NCI-H345 treated with DMSO at 0.1 percent for 48 hours (cell line): ENCODE data around the gene ZNF770.
"Not testable (repeated sequence)": the region's sequence is repeated elsewhere in the genome, so short reads cannot be mapped to it uniquely, and the experiment has no call there.

Experiments
- DNase-seq: peaks from one replicate; lab custom pipeline; 2025; ENCODE audit not compliant: unreplicated experiment; lab: John Stamatoyannopoulos, UW

Gene ZNF770

DNA sequence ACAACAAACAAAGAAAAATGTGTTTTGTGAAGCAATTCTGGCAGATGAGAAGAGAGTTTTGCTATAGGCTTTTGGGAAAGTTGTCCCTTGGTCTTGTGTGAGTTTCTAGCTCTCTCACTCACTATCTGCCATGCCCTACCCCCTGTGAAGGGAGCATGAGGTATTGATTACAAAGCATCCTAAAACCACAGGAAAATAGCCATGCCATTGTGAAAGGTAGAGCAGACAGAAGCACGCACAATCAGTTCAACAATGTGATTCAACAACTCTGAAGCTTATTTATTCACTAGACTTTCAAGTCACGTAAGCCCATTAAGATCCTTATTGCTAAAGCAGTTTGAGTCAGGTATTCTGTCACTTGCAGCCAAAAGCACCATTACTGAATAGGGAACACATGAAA, 12.0 kb downstream of the ZNF770 start:
- DNase-seq = no peak

DNA sequence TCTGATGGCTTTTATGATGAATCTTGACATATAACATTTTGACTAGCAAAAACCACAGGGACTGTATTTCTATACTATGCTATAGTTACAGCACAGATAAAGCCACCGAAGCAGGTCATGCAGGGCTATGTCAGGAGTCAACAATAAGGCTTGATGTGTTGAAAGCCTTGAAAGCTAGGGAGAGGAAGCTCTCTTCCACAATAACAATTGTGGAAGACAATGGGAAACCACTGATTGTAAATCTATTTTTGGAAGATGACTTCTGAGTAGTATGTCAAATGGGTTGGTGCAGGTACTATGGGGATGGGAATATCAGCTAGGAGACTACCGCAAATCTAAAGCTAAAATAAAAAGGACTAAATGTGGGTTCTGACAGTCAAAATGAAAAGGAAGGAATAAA, 14.6 kb downstream of the ZNF770 start:
- DNase-seq = no peak

DNA sequence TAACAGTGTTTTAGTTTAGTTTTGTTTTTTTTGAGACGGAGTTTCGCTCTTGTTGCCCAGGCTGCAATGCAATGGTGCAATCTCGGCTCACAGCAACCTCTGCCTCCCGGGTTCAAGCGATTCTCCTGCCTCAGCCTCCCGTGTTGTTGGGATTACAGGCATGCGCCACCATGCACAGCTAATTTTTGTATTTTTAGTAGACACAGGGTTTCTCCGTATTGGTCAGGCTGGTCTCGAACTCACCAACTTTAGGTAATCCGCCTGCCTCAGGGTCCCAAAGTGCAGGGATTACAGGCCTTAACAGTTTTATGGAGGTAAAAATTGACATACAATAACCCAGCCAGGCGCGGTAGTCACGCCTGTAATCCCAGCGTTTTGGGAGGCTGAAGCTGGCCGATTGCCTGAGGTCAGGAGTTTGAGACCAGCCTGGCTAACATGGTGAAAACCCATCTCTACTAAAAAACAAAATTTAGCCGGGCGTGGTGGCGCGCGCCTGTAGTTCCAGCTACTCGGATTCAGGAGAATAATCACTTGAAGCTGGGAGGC, 17.9 kb downstream of the ZNF770 start:
- not testable (repeated sequence) for DNase-seq

DNA sequence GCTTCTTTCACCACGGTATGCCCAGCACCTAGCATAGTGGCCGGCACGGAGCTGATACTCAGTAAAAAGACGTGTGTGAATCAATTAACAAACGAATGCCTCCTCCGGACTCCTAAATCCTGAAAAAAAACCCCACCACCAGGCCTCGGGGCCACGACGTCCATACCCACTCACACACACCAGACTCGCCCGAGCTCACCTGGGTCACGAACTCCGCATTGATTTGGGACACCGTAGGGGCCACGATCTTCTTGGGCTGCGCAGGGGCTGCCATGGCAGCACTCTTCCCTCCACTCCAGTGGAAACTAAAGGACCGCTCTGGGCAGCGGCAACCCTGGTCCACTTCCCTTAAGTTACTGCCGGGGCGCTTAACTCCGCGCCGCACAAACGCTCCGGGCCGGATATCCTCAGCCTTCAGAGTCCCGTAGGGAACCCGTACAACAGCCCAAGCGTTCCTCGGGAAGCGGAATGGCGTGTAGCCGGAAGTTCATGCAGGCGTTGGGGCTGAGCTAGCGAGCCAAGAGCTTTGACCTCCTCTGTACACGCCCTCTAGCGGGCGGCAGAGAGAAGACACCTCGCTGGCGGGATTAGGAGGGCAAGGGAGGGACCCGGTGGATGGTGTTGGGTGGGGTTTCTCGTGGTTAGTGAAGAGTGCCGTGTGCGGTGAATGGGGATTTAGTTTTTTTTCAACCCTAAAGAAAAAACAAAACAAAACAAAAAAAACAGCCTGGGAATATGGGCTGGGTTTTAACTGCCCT, 18.6 kb downstream of the ZNF770 start, which contains the start of gene AQR:
Gene AQR (minus strand): TSS at position 403 of the 758 bp plus-strand sequence. CDS start 129 bp downstream, at position 274.
- DNase-seq = peak; percentile 79

DNA sequence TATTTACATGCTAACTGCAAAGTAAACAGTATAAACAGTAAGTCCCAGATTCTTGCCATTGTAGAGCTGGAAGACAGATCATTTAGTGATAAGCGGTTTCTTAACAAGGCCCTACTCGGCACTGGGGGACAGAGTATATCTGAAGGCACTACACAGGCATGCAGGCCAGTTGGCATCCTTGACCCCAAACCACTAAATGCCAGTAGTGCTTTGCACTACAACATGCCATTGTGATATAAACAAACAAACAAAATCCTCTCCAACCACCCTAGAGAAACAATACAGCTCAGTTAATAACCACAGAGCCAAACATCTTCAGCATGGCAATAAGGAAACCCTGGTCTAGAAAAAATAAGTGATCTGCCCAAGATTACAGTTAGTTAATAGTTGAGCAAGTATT, 23.8 kb downstream of the ZNF770 start:
- no peak for DNase-seq

DNA sequence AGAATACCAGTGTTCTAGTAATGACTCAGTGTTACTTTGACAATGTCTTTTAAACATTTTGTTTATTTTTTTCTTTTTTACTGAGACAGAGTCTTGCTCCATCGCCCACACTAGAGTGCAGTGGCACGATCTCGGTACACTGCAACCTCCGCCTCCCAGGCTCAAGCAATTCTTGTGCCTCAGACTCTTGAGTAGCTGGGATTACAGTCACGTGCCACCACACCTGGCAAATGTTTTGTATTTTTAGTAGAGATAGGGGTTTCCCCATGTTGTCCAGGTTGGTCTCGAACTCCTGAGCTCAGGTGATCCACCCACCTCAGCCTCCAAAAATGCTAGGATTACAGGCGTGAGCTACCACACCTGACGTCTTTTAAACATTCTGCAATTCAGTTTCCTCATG, 34.2 kb downstream of the ZNF770 start:
- no peak for DNase-seq

GRCh38 chr15:34952481-34952880, 35.6 kb downstream of the ZNF770 start:
- no peak for DNase-seq

DNA sequence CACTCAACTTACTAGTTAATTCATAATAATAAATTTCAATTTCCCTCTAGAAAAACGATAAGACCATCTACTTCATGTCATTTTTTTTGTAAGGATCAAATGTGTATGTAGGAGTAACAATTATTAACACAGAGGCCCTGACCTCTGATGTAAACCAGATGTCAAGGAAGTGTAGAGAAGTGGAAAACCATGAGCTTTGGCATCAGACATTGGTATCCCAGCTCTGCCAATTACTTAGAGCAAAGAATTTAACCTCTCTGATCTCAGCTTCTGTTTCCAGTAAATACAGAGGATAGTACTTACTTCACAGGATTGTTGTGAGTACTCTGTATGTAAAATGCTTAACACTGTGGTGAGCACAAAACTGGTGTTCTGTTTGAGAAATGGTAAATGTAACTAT, 36.1 kb downstream of the ZNF770 start:
- DNase-seq = no peak

DNA sequence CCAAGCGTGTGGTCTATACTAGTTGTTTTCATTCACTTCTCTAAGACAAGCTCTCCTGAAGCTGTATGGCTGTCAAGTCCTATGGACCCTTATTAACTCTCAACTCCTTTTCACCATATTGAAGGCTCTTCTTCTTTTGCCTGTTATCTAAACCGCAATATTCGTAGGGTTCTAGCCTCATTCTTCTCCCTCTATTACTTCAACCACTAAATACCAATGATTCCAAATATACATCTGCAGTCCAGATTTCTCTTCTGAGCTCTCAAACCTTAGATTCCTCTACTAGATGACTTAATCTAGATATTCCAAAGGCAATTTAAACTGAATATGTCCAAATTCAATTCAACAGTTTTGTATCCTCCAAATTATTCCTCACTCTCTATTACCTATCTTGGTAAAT, 43.2 kb downstream of the ZNF770 start:
- DNase-seq = no peak

DNA sequence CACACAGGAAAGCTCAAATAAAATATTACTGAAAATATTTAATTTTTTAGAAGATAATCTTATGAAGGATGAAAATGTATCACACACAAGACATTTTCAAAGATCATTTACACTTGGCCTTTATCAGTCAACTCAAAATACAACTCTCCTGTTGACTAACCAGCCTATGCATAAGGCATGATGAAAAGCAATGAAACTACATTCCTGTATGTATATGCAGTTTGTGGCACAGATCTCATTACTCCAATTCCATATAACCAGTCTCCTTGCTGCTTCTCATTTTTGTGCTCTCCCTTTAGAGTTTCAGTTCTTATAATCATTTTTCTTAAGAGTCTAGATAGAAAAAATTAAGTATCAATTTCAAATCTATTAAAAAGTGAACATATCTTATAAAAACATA, 44.4 kb downstream of the ZNF770 start:
- no peak for DNase-seq

- DNase-seq = not testable (repeated sequence)
These were observed 44.8 kb downstream of the ZNF770 start for GRCh38 chr15:34943264-34943663.

GRCh38 chr15:34942363-34942762, 45.7 kb downstream of the ZNF770 start:
- DNase-seq = no peak

DNA sequence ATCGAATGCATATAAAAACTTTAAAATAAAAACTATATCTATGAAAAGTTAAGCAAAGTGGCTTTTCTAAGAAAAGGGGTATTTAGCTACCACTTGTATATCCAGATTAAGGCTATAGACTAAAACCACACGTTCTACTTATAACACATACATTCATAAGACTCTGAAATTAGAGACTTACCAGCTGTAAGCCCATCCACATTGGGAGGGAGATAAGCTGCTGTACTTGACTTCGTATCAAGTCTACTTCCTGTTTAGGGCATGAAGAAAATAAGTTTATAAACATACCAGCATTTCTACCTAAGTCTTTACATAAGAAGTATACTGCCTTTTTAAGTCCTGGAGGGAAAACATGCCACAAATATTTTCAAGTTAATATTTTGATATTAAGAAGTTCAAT, 46.3 kb downstream of the ZNF770 start:
- DNase-seq = no peak

GRCh38 chr15:34941185-34941698, 46.8 kb downstream of the ZNF770 start:
- no peak for DNase-seq

- no peak for DNase-seq
These were observed 54.6 kb downstream of the ZNF770 start for GRCh38 chr15:34933432-34933975.

- DNase-seq = not testable (repeated sequence)
These were observed 59.7 kb downstream of the ZNF770 start for GRCh38 chr15:34928349-34928748.
